ENCODE measurements around the gene PTPRG.

Gene PTPRG

GRCh38 chr3:61589856-61590255, 28.5 kb downstream of the PTPRG start:
- no peak for DNase-seq (ENCODE audit: extremely low read depth, low read depth)
- TF ChIP-seq CTCF (IDR thresholded peaks at IDR 0.05; ENCODE audit: low read depth, low read length) = no peak

- TF ChIP-seq CTCF (IDR thresholded peaks at IDR 0.05; ENCODE audit: low read depth, low read length) = no peak
- DNase-seq (ENCODE audit: extremely low read depth, low read depth) = no peak
Observed at GRCh38 chr3:61591300-61591699, 29.9 kb downstream of the PTPRG start.

GRCh38 chr3:61593446-61594029, 32.2 kb downstream of the PTPRG start:
- TF ChIP-seq CTCF (IDR thresholded peaks at IDR 0.05; ENCODE audit: low read depth, low read length) = no peak
- no peak for DNase-seq (ENCODE audit: extremely low read depth, low read depth)

- DNase-seq (ENCODE audit: extremely low read depth, low read depth) = no peak
- no peak for TF ChIP-seq CTCF (IDR thresholded peaks at IDR 0.05; ENCODE audit: low read depth, low read length)
Observed at GRCh38 chr3:61594144-61594963, 33.0 kb downstream of the PTPRG start.

GRCh38 chr3:61594964-61595285, 33.6 kb downstream of the PTPRG start:
- no peak for TF ChIP-seq CTCF (IDR thresholded peaks at IDR 0.05; ENCODE audit: low read depth, low read length)
- DNase-seq (ENCODE audit: extremely low read depth, low read depth) = no peak

- TF ChIP-seq CTCF (IDR thresholded peaks at IDR 0.05; ENCODE audit: low read depth, low read length) = no peak
Observed at GRCh38 chr3:61595288-61595687, 33.9 kb downstream of the PTPRG start.

GRCh38 chr3:61595826-61596225, 34.5 kb downstream of the PTPRG start:
- TF ChIP-seq CTCF (IDR thresholded peaks at IDR 0.05; ENCODE audit: low read depth, low read length) = no peak
- no peak for DNase-seq (ENCODE audit: extremely low read depth, low read depth)

More at GRCh38 chr3:61595288-61595687, 33.9 kb downstream of the PTPRG start:
- DNase-seq (ENCODE audit: extremely low read depth, low read depth) = peak; percentile 24
